ENCODE data around the gene CD3G. TPM values are rescaled to one million over a fixed set of nuclear protein-coding genes. Genes with fewer than 3 reads are reported as not detected.

Gene CD3G
- not detected in 2 replicates for total RNA-seq

DNA sequence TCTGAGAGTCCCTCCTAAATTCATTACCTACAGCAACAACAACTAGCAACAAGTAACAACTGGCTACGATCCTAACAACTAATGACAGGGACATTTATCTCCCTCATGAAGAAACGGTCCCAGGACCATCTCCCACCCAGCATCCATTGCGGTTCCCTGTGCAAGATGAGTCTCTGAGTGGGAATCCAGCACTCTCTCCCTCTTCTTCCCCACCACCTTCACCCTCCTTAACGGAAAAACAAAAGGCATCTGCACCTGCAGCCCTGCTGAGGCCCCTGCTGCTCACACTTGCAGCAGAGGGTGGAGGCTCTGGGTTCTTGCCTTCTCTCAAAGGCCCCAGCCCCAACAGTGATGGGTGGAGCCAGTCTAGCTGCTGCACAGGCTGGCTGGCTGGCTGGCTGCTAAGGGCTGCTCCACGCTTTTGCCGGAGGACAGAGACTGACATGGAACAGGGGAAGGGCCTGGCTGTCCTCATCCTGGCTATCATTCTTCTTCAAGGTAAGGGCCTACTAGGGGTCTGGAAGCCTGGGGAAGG, at the start of gene CD3G:
Gene CD3G, plus strand, starts transcription at position 364 of the 535 bp plus-strand sequence. Its CDS starts 80 bp downstream, at position 444.

DNA sequence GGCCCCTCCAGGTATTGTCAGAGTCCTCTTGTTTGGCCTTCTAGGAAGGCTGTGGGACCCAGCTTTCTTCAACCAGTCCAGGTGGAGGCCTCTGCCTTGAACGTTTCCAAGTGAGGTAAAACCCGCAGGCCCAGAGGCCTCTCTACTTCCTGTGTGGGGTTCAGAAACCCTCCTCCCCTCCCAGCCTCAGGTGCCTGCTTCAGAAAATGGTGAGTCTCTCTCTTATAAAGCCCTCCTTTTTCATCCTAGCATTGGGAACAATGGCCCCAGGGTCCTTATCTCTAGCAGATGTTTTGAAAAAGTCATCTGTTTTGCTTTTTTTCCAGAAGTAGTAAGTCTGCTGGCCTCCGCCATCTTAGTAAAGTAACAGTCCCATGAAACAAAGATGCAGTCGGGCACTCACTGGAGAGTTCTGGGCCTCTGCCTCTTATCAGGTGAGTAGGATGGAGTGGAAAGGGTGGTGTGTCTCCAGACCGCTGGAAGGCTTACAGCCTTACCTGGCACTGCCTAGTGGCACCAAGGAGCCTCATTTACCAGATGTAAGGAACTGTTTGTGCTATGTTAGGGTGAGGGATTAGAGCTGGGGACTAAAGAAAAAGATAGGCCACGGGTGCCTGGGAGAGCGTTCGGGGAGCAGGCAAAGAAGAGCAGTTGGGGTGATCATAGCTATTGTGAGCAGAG, 39.4 kb upstream of the CD3G start, which contains the start of gene CD3E:
Gene CD3E, plus strand, starts transcription at position 163 of the 681 bp plus-strand sequence. Its CDS starts 223 bp downstream, at position 386.

DNA sequence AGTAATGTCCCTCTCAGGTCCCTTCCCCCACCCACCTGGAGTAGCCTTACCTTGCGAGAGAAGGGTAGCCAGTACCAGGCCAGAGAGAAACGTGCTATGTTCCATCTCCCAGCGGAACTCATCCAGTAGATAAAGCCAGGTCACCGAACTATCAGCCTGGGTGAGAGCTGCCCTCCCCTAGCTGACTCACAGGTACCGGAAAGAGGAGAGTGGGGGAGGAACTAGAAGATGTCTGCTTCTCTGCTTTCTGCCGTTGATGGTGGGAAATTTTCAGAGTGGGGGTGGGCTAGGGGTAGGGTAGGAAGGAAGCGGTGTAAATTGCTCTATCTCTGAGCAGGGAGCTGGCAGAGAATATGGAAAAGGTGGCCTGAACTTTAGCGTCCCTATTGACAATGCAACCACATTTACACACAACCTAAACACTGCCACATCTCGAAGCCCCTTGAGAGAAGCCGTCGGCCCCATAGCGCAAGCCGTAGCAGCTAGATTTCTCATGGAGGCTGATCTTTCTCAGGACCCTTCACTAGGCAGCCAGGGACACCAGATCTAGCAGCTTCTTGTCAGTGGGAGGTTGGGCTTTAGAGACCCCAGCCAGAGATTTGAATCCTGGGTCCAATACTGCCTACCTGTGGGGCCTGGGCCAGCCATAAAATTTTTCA, 1.5 kb upstream of the CD3G start, which contains the start of gene CD3D:
Gene CD3D, minus strand, starts transcription at position 203 of the 659 bp plus-strand sequence. Its CDS starts 98 bp downstream, at position 105.

DNA sequence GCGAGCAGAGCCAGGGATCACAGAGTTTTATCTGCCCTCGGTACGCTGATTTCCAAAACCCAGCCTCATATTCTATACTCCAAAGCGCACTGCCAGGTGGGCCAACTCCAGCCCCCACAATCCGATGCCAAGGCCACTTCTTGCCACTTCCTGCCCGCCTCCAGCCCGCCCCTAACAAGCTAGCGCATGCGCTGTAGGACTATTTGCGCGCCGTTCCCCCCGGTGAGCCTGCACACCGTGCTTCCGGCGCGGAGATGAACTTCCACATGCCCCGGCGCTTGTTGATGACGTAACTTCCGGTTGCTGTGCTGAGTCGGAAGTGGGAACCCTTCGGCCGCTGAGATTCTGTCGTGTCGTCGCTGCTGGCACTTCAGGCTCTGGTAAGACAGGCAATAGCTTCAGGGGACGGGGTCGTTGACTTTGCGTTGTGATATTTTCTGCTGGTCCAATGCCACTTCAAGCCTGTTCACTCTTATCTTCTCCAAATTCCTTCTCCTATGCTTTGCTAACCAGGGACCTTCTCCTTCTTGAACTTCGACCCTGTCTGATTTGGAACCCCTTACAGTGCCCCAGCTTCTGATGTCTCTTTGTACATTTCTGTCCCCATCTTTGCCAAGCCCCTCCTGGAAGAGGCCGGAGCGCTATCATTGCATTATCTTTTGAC, 15.3 kb downstream of the CD3G start, which contains the start of gene UBE4A:
Gene UBE4A, plus strand, starts transcription at position 306 of the 664 bp plus-strand sequence. CDS start 5,481 bp downstream, outside the sequence.

DNA sequence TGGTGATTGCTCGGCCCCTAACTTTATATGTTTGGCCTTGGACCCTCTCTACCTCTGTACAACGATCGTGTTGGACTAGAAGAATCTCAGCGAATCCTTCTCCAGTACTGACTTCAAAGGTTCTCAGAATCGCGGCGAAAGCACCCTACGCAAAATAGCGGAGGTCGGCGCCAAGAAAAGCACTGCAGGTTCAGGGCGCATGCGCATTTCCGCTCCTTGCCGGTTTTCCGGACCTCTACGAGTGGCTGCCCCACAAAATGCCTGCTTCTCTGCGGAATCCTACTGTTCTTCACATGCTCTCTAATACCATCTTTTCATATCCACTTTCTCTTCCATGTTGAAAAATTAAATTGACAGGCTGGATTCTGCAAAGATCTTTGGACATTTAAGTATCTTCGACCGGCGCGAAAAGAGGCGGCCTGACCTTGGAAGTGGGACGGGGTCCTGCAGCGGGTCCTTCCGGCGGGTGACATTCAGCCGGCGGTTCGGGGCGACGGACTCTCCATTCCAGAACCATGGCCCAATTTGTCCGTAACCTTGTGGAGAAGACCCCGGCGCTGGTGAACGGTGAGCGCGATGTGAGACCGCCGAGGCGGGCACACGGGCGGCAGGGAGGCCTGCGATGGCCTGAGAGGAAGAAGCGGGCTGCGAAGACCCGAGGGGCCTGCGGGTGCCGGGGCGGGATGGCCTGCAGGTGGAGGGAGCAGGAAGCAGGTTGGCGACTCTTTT, 57.2 kb downstream of the CD3G start, which contains the start of gene ATP5MG:
Gene ATP5MG, plus strand, starts transcription at position 456 of the 729 bp plus-strand sequence. Its CDS starts 60 bp downstream, at position 516.

Other genes starting within 250 kb of the CD3G start
- gene SCN4B, start 191.5 kb upstream of the CD3G start, total RNA-seq, result 0.30 and 0.34 TPM in 2 replicates
- gene SCN2B, start 167.7 kb upstream of the CD3G start, total RNA-seq, result 0.15 and 0.17 TPM in 2 replicates
- not detected in 2 replicates for gene JAML, start 119.3 kb upstream of the CD3G start, total RNA-seq
- 0.30 and 0.34 TPM in 2 replicates for gene MPZL3, start 92.0 kb upstream of the CD3G start, total RNA-seq
- gene MPZL2, start 80.0 kb upstream of the CD3G start, total RNA-seq, result not detected in 2 replicates
- not detected in 2 replicates for gene CD3E, start 39.6 kb upstream of the CD3G start, total RNA-seq
- not detected in 2 replicates for gene CD3D, start 1.6 kb upstream of the CD3G start, total RNA-seq
- gene UBE4A, start 15.3 kb downstream of the CD3G start, total RNA-seq, result 31.7 and 33.5 TPM in 2 replicates
- 56.2 and 62.9 TPM in 2 replicates for gene ATP5MG, start 57.3 kb downstream of the CD3G start, total RNA-seq
- gene KMT2A, start 92.1 kb downstream of the CD3G start, total RNA-seq, result 10.1 and 13.6 TPM in 2 replicates
- 1.0 TPM in 1 of 2 replicates, not detected in the other for gene TTC36, start 183.1 kb downstream of the CD3G start, total RNA-seq
- gene TMEM25, start 186.8 kb downstream of the CD3G start, total RNA-seq, result 21.4 and 23.0 TPM in 2 replicates
- gene IFT46, start 221.6 kb downstream of the CD3G start, total RNA-seq, result 28.1 and 29.3 TPM in 2 replicates
- 130 and 141 TPM in 2 replicates for gene ARCN1, start 228.1 kb downstream of the CD3G start, total RNA-seq

All from bronchus fibroblast of lung (primary cell).